ENCODE measurements around the gene RNFT2.

DNA sequence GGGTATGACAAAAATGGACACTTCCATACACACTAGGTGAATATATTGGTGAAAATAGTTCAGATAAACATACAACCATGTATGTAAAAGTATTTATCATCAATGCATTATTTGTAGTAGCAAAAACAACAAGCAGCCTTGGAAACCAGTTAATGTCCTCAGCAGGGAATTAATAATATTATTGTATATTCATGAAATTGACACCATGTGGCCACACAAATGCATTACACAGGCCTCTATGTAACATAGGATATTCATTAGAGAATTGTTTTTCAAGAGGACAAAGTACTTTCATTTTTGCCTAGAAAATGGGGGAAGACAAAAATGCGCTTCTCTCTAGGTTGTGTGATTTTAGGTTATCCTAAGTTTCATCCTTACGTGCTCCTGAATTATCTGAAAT is 24.6 kb upstream of the RNFT2 start:
- TF ChIP-seq, protein P1, sequence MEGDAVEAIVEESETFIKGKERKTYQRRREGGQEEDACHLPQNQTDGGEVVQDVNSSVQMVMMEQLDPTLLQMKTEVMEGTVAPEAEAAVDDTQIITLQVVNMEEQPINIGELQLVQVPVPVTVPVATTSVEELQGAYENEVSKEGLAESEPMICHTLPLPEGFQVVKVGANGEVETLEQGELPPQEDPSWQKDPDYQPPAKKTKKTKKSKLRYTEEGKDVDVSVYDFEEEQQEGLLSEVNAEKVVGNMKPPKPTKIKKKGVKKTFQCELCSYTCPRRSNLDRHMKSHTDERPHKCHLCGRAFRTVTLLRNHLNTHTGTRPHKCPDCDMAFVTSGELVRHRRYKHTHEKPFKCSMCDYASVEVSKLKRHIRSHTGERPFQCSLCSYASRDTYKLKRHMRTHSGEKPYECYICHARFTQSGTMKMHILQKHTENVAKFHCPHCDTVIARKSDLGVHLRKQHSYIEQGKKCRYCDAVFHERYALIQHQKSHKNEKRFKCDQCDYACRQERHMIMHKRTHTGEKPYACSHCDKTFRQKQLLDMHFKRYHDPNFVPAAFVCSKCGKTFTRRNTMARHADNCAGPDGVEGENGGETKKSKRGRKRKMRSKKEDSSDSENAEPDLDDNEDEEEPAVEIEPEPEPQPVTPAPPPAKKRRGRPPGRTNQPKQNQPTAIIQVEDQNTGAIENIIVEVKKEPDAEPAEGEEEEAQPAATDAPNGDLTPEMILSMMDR (optimal IDR thresholded peaks at IDR 0.05 in 1 of 3, IDR thresholded peaks at IDR 0.05 in 1 of 3, conservative IDR thresholded peaks at IDR 0.05 in 1 of 3; ENCODE audit: extremely low read depth in 1 of 3, insufficient read depth in 2 of 3, low read length in 3 of 3): peak in 1 of 3 experiments; percentile 16
- no peak for TF ChIP-seq EZH2 (IDR thresholded peaks at IDR 0.05; ENCODE audit: low read length)

All from keratinocyte (primary cell).